ENCODE data around the gene CLDN34.

CLDN34 gene, protein sequence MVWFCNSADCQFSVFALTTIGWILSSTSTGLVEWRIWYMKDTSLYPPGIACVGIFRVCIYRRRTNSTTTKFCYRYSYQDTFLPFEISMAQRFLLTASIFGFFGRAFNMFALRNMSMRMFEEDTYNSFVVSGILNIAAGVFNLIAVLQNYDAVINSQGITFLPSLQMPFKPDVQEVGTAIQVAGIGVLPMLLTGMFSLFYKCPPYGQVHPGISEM

DNA sequence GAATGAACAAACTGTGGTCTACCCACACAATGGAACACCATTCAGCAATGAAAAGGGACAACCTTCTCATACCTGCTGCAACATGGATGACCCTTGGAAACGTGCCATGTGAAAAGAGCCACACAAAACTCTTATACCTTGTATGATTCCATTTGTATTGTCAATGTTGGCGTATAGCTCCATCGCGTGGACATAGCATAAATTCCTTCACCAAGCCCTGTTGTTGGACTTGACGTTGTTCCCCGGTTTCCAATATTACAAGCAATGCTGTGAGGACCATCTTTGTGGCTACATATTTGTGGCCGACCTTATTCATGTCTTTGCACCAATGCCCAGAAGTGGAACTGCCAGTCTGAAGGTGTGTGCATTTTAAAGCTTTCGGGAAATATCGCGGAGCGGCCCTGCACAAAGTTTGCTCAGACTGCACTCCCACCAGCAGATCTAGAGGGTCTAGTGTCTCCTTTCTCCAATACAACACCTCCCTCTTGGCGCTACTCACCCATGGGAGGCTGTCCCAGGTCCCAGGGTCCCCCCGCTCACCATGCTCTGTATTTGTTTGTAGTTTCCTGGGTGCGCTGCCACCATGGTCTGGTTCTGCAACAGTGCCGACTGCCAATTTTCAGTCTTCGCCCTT is at the start of gene CLDN34:
CLDN34 (plus strand) TSS at position 584 of the 634 bp plus-strand sequence; CDS start at position 584, 0 bp downstream.
- no peak for DNase-seq

DNA sequence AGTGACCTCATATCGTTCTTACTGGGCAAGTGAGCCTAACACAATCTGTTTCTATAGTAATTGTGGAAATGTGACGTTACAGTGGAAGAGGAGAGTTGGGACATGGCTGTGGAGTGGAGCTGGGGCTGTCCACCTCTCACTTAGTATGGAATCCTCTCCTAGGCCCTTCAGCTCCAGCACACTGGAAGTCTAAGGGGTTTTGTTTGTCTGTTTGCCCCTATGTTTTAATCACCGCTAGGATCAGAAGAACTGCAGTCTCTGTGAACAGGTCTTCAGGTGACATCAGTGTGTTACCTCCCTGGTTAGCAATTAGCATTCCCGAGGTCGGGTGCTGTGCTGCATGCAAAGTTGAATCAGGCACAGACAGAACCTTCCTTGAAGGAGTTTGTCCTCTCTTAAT is 49.3 kb upstream of the CLDN34 start:
- DNase-seq: no peak

DNA sequence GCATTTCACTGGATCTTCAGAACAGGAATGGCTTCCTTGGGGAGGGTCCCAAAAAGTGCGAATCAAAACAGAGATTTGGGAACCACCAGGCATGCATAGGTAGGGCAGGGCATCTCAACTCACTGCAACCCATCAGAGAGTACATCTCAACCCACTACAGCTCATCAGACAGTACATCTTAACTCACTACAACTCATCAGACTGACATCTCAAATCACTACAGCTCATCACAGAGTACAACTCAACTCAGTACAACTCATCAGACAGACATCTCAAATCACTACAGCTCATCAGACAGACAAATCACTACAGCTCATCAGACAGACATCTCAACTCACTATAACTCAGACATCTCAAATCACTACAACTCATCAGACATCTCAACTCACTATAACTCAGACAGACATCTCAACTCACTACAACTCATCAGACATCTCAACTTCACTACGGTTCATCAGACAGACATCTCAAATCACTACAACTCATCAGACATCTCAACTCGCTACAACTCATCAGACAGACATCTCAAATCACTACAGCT is 47.5 kb upstream of the CLDN34 start:
- DNase-seq: no peak

DNA sequence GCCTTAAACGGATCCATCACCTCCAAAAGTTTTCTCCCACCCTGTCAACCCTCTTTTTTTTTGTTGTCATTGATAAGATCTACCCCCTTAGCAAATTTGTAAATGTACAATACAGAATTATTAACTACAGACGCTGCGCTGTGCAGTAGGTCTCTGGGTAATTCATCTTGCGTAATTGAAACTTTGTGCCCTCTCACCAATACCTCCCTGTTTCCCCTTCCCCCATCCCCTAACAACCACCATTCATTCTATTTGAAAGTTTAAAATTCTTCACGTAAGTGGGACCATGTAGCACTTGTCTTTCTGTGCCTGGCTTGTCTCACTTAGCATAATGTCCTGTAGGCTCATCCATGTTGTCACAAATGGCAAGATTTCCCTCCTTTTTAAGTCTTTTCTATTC is 45.8 kb upstream of the CLDN34 start:
- DNase-seq: no peak

DNA sequence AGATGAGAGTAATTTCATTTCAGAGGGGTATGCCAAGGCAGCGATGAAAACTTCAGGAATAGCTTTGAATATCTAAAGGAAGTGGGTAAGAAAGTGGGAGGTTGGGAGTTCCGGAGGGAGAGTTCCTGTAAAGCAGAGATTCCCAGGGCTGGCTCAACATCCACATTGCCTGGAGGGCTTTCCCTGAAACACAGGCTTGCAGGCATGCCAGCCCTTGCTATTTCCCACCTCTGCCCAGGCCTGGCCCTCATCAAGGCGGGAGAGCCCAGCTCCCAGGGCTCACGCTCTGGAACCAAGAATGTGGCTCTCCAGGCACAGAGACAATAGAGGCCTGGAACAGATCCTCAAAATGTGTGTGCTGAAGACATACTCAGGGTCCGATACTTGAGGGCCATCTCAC is 43.8 kb upstream of the CLDN34 start:
- no peak for DNase-seq

DNA sequence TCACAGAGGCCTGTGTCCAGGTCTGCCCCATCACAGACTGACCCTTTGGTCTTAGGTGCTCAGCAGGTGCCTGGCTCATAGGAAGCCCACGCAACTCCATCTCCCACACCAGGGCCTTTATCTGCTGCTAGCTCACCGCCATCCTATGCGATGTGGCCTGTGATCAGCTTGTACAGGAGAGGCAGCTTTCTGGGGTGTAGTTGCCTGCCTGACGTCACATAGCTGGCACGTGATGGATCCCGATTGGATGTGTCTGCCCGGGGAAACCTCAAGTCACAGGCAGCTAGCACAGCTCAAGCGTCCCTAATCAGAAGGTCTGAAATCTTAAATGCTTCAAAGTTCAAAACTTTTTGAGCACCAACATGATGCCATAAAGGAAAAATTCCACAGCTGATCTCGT is 41.2 kb upstream of the CLDN34 start:
- no peak for DNase-seq

DNA sequence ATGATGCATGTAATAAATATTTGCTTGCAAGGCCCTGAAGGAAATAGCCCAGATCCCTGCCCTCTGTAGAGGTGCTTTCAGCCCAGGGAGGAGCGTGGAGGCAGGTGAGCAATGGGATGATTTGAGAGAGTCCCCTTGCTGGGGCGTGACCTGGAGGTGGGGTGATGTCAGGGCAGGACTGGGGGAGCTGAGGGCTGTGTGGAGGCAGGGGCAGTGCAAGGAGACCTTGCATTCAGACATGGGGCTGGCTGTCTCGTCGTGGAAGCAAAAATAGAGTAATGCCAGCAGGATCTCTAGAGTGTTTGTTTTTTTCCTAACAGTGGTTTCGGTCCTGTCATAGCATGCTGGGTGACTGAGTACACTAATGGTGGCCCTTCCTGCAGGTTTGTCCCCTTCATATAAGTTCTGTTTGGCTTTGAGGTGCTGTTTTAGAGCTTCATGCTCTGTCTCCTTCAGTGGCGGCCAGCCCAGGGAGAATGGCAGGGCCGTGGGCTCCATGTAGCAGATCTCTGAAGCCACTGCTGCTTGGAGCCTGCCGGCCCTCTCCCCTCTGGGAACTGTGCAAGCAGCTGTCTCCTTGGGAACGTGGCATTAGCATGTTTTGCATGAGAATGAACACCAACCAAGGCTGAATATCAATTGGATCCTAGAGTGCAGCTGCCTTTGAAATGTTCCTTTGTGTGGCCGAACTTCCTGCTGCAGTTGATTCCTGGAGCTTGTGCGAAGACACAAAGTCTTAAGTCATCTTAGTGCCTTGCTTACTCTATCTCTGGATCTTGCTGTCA is 39.3 kb upstream of the CLDN34 start:
- no peak for DNase-seq

DNA sequence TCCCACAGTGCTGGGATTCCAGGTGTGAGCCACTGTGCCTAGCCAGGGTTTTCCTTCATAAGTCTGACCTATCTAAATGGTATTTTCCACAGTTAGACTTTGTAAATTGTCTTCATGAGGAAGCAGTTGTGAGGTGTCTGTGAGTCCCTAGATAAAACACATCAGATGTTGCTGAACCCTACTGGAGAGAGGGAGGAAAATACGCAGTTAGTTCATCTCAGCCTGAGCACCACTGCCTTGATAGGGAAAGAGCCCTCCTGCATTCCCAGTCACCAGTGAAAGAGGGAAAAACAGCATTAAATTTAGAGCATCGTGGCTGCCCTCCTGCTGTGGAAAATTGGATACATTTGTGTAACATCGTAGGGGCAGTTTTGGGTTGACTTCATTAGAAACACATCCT is 31.7 kb upstream of the CLDN34 start:
- no peak for DNase-seq

DNA sequence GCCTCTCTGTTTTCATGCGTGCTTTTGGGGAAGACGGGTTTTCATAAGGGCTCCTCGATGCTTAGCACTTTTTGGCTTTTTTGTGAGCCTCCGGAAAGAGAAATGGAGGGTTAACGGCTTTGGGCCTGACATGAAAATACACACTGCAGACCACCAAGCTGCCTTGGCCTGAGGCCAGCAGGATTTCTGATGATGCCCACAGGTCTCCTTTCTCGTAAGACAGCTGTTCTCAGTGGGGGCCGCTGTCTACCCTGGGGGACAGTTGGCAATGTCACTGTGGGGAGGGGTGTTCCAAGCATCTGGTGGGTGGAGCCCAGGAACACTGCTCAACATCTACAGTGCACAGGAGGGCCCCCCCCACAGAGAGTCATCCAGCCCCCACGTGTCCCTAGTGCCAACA is 29.4 kb upstream of the CLDN34 start:
- DNase-seq: no peak

DNA sequence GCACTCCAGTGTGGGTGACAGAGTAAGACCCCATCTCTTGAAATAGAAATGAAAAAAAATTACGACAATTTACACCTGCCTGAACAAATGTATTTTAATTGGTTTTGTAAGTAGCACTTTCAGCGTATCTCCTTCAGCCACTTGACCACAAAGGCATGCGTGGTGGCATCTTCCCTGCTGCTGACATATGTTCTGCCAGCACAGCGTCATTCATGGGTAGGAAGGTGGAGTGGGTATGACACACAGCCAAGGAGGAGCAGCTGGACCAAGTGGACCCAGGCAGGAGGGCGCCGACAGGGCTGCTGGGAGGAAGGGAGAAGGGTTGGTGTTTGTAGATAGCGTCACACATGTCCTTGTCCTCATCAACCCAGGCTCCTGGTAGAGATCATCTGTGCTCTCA is 28.6 kb upstream of the CLDN34 start:
- no peak for DNase-seq

DNA sequence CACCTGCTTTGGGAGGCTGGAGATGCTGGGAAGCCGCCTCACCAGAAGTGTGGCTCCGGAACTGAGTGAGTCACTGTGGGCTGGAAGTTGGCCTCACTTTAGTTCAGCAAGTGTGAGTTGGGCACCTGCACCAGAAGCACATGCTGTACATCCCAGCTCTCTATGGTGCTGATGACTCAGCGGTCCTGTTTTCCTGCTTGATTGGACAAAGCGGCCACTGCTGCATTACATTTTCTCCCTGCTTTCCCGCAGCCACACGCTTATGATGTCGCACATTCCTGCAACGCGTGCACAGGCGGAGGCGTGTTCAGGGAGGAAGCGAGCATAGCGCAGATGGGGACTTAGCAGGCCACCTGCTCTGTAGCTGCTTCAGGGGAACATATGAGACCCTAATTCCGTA is 26.7 kb upstream of the CLDN34 start:
- no peak for DNase-seq

DNA sequence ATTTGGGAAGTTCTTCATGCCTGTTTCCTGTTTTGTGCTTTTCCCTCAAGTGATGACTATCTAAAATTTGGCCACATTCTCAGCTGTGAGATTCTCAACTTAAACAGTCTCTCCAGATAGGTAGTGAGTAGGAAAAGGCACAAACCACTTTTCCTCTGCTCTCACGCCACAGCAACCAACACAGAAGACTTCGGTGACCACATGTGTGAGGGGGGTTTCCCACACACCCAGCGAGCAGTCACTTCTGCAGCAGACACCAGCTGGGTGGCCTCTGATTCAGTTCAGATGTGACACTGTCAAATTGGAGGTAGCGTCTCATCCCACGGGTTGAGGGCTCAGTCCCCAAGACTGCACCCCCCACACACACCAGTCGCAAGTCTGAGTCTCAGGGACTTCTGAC is 25.1 kb upstream of the CLDN34 start:
- peak; percentile 76 for DNase-seq

DNA sequence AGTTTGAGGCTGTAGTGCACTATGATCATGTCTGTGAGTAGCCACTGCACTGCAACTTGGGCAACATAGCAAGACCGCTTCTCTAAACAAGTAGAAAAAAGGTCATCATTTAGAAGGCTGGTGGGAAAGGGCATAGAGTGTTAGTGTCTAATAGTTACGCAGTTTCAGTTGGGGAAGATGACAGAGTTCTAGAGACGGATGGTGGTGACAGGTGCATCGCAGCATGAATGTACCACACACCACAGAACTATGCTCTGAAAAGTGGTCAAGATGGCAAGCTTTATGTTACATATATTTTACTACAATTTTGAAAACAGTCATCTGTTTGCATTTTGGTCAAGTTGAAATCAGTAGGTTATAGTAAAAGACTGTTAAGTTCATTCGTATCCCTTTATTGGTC is 23.7 kb upstream of the CLDN34 start:
- DNase-seq: no peak

DNA sequence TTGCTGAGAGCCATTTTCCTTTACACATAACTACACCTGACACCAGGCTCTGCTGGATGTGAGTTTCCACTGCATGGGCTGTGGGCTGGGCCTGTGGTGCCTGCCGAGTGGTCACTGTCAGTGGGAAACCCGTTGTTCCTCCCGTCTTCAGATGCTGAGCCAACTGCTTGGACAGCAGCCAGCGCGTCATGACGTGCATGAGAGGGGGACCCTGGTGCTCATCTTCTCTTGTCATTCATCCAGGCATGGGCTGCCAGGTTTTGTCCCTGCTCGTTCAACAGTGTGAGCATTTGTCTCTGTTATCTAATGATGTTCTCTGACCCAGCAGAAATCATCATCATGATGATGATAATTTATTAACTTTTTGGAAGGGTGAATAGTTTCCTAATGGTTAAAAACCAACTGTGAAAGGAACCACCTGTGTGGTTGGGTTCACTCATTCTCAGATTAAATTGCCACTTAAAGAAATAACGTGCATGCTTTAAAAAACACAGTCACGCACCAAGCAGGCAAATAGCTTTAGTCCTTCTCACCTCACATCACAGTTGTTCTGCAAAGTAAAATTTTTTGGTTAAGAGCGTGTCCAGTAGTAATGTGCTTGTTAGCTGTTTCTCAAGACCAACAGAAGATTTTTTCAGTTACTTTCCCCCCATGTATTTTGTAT is 19.9 kb upstream of the CLDN34 start:
- no peak for DNase-seq

DNA sequence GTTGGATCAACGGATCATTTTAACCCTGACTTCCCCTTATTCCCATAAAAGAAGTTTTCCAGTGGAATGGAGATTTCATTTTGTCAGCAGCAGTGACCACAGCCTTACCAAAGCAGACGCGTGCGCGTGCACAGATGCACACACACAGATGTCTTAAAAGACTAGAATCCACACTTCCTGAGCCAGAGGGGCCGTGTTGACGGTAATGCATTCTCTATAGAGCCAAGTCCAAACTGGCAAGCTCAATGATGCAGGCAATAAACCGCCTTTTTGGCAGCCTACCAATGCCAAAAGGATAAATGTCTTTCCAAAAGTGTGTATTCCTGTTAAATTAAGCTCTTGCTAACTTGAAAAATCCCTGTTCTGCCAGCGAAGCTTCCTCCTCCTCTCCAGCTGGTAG is 18.8 kb upstream of the CLDN34 start:
- DNase-seq: no peak

DNA sequence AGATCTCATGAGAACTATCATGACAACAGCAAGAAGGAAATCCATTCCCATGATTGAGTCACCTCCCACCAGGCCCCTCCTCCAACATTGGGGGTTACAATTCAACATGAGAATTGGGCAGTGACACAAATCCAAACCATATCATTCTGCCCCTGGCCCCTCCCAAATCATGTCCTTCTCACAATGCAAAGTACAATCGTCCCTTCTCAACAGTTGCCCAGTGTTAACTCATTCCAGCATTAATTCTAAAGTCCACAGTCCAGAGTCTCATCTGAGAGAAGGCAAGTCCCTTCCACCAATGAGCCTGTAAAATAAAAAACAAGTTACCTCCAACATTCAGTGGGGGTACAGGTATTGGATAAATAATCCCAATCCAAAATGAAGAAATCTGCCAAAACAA is 14.9 kb upstream of the CLDN34 start:
- no peak for DNase-seq

DNA sequence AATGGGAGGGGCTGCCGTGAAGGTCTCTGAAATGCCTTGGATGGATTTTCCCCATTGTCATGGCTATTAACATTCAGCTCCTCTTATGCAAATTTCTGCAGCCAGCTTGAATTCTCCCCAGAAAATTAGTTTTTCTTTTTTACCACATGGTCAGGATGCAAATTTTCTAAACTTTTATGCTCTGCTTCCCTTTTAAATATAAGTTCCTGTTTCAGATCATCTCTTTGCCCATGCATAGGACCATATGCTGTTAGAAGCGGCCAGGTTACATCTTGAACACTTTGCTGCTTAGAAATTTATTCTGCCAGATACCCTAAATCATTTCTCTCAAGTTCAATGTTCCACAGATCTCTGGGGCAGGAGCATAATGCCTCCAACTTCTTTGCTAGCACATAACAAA is 13.8 kb upstream of the CLDN34 start:
- DNase-seq: no peak

DNA sequence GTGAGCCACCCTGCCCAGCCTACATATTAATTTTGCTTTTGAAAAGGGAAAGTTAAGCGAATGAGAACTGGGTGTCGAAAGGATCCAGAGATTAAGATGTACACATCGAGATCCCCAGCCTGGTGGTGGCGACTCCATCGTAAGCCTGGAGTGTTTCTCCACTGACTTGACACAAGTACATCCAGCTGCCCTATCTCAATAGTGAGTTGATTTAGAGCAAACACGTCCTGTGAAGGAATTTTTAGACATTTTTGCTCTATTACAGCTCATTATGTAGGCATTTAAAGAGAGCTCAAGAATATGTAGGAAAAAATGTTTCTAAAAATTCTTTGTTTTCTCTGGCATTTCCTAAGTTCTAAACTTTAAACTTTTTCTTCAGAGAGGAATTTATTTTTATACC is 11.7 kb upstream of the CLDN34 start:
- no peak for DNase-seq

DNA sequence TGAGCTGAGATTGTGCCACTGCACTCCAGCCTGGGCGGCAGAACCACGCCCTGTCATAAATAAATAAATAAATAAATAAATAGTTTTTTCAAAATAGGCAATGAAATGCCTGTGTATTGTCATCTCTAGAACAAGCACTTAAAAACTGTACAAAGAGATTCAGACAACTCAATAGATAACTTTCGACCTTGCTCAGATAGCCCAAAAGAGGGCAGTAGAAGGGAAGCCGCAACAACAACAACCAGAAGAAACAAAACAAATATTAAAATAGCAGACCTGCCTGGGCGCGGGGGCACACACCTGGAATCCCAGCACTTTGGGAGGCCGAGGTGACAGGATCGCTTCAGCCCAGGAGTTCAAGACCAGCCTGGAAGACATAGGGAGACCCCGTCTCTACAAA is 9.4 kb upstream of the CLDN34 start:
- DNase-seq: no peak

DNA sequence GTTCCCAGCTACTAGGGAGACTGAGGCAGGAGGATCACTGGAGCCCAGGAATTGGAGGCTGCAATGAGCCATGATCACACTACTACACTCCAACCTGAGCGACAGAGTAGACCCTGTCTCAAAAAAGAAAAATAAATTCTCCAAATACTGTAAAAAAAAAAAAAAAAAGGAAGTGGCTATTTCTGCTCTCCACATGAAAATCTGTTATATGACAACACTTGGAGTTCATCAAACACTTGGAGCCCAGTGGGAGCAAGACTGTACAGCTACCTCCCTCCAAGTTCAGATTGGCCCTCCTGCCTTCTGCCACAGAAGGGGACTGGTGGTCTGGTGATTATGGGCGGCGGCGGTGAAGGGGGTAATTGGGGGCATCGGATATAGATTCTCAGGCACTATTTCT is 9.0 kb upstream of the CLDN34 start:
- no peak for DNase-seq

DNA sequence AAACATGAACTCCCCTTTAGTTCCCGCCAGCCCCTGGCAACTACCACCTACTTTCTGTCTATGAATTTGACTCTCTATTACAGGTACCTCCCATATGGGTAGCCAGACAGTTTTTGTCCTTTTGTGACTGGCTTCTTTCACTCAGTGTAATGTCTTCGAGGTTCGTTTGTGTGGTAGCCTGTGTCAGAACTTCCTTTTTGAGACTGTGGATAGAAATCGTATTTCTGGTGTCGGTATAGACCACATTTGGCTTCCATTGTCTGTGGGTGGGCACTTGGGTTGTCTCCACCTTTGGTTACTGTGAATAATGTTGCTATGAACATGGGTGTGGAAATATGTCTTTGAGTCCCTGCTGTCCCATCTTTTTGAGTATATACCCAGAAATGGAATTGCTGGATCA is 5.4 kb upstream of the CLDN34 start:
- DNase-seq: no peak

DNA sequence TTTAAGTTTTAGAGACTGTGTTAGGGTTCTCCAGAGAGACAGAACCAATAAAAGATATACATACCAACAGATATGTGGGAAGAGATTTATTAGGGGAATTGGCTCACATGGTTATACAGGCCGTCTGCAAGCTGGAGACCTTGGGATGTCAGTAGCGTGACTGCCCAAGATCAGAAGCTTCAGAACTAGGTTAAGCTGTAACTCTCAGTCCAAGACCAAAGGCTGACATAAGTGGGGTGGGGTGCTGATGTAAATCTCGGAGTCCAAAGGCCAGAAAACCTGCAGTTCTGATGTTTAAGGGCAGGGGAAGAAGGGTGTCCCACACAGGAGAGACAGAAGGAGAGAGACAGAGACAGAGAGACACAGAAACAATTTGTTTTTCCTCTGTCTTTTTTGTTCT is 10.5 kb downstream of the CLDN34 start:
- no peak for DNase-seq

DNA sequence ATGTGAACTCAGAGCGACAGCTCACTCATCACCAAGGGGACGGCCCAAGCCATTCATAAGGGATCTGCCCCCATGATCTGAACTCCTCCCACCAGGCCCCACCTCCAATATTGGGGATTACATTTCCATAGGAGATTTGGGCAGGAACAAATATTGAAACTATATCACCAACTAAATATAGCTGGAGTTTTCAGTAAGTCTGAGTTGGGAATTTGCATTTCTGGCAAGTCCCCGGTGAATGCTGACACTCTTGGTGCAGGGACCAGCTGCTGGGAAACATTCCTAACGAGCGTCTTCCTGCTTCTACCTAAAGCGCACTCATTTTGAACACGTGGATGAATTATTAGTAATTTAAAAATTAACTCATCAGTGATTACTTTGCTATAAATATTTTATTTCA is 13.2 kb downstream of the CLDN34 start:
- no peak for DNase-seq

DNA sequence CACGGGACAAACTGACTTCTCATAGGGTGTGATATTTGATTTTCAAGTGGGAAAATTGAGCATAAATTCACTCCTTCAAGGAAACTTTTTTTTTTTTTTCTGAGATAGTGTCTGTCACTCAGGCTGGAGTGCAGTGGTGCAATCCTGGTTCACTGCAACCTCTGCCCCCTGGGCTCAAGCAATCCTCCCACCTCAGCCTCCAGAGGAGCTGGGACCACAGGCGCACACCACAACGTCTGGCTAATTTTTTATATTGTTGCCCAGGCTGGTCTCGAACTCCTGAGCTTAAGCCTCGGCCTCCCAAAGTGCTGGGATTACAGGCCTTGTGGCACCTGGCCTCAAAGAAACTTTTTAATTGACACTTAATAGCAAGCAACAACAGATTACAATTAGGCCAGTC is 13.8 kb downstream of the CLDN34 start:
- no peak for DNase-seq
